HG03025 (cell line): Measurements from ENCODE around the gene NPHP1.
"Not testable (repeated sequence)": the region's sequence is repeated elsewhere in the genome, so short reads cannot be mapped to it uniquely, and the experiment has no call there.

Experiments
- ATAC-seq: cut with Tn5 transposase; IDR thresholded peaks from one replicate; pipeline ENCODE4 v1.9.1; 2021; ENCODE audit warnings: mild to moderate bottlenecking, moderate library complexity; ENCODE audit not compliant: unreplicated experiment, low FRiP score

NPHP1 gene

DNA sequence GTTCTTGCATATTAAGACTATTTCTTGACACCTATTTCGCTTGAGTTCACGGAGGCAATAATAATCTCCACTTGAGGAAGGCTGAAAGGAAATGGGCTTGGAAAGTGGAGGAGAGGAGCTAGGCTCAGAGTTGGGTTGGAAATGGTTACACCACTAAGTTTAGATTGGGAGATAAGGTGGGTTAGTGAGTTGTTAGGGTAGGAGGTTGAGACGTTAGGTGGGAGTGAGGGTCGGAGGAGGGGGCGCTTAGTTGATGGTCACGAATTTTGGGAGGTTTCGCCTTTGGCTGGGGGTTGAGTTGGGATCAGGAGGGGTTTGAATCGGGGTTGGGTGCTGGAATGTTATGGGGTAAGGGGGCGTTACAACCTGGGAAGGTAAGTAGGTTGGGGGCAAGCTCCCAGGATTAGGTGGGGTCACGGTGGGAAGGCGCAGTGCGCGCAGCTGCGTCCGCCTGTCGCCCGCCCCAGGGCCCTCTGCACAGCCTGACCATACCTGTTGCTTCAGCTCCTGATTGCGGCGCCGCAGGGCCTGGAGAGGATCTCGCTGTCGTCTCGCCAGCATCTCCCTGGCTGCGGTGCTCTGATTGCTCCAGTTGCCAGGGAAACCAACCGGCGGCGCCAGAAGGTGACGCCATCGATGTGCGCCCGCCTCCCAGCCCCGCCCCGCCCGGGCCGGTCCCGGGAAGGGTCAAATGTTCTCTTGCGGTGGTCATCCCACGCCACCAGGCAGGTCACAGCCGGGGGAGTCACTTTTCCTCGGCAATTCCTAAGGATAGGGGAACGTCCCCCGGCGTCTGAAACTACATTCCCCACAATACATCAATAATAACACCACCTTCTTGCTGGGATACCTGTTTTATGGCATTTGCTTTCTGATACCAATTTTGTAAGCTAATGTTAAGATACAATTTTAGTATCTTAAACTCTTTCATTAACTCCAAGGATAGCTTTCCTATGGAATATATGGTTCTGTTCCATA is at the start of gene NPHP1:
Gene NPHP1, minus strand, starts transcription at position 606 of the 978 bp plus-strand sequence. Its CDS starts 45 bp downstream, at position 561.
- peak; percentile 94 for ATAC-seq

DNA sequence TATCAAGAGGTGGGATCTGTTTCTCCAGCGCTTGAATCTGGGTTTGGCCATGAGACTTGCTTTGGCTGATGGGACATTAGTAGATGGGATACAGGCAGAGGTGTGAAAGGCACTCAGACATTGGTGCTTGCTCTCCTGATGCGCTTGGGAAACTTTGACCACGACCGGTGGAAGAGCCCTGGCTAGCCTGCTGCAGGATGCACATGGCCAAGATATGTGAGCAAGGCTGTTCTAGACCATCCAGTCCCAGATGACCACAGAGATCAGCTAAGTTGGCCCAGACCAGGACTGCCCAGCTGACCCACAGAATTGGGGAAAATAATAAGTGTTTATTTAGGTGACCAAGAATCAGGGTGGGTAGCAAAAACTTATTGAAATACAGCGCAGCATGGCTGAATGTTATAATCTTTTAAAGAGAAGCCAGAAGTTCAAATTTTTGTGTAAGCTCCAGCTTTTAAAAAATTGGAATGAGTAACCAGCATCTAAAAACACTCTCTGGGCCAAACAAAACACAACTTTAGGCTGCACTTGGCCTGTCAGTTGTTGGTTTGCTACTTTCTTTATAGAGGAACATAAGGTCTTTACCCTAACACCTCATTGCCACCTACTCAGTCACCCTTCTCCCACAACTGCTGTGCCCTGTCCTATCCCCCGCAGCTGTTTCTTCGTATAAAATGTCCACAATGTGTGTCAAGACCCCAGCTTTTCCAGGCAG is 43.4 kb upstream of the NPHP1 start:
- ATAC-seq = not testable (repeated sequence)

DNA sequence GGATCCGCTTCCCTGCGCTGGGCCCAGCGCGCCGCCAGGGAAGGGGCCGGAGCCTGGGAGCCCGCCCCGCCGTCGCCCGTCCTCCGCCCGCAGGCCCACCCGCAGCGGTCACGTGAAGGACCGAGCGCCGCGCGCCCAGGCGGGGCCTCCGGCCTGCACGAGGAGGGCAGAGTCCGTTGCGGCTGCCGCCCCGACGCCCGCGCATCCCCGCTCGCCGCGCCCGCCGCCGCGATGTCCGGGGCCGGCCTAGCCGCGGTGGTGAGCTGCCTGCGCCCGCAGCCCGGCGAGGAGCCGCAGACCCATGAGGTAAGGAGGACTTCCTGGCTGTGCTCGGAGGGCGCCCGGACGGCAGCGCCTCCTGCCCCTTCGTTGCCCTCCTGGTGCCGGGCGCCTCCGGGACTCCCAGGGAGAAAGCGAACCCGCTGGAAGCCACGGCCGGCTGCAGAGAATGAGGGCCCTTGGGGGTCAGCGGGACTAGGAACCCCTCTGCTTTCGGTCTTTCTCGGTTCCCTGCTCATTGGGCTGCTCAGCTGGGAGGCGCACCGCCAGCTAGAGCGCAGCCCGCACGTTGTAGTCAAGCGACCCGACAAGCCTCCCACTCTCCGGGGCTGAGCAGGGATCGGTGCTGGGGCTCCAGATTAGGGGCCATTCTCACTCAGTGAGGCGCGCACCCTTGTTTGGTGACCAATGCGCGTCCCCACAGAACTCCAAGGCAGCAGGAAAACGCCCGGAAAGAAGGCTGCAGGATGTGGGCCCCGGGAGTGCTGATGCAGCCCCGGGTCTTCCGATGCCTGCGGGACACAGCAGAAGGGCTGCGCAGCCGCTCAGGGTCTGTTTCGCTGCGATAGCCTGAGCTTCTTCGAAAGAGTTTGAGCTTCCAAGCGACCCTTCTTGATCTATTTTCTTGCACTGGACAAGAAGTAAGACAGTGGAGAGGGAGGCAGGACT is 40.9 kb upstream of the NPHP1 start:
- ATAC-seq = not testable (repeated sequence)

DNA sequence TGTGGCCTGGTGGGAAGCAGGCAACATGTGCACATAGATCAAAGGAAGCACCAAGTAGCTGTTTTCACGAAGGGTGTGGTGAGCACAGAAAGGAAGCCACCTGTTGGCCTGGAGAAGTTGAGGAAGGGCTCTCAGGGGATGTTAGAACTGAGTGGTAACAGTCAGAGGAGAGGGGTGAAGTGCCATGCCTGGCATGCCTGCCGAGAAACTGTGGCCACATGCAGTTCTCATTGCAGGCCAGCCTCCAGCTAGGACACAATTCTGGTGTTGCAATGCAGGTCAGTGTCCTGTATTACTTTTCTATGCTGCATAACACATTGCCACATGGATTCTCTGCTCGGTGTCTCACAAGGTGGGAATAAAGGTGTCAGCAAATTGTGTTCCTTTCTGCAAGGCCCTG is 38.5 kb upstream of the NPHP1 start:
- not testable (repeated sequence) for ATAC-seq

DNA sequence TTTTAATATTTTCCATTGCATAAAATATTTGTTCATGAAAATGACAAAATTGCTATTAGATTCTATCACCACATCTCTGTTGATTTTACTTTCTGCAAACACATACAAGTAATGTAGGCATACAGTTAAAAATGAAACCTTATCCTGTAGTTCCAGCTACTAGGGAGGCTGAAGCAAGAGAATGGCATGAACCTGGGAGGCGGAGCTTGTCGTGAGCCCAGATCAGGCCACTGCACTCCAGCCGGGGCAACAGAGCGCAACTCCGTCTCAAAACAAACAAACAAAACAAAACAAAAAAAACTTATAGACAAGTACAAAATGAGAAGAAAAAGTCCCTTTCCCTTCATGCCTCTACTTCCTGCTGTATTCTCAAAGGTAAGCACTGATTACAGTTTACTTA is 29.7 kb upstream of the NPHP1 start:
- ATAC-seq = not testable (repeated sequence)

DNA sequence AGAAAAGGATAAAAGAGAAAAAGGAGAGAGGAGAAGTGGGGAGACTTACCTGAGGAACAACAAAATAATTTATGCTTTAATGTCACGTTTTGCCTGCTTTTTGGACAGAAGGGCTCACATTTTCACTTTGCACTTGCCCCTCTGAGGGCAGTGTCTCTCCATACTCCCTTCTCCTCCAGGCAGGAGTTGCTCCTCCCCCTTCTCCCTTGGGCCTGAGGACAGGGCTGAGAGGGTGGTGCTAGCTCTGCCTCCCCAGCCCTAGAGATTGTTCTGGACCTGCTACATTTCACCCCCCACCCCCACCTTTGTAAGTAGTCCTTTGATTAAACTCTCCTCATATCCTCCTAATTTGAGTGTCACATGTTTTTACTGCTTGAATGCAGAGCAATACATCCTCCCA is 25.1 kb upstream of the NPHP1 start:
- ATAC-seq = not testable (repeated sequence)

DNA sequence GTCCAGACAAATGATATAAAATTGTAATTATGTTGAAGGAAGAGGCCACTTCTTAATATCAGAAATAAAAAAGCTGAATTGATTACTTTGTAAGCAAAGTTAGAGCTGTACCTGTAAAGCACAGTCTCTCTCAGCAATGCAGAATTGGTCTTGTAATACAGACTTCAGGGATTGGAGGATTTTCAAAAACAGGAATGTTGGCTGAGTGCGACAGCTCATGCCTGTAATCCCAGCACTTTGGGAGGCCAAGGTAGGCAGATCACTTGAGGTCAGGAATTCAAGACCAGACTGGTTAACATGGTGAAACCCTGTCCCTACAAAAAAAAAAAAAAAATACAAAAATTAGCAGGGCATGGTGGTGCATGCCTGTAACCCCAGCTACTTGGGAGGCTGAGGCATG is 17.8 kb upstream of the NPHP1 start:
- not testable (repeated sequence) for ATAC-seq

DNA sequence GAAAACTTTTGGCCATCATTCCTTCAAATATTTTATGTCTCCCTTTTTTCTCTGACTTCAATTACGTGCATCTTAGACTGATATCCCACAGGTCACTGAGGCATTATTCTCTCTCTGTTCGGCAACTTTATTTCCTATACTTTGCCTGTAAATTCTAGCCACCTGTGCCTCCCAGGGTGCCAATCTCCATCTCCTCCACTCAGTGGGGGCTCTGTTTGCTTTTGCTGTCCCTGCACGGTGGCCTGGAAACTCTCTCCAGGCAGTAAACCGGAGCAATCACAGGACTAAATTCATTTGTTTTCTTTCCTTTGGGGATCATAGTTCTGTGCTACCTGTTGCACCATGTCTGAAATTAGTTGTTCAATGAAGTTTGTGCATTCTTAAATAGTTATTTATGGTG is 17.1 kb upstream of the NPHP1 start:
- ATAC-seq = no peak

DNA sequence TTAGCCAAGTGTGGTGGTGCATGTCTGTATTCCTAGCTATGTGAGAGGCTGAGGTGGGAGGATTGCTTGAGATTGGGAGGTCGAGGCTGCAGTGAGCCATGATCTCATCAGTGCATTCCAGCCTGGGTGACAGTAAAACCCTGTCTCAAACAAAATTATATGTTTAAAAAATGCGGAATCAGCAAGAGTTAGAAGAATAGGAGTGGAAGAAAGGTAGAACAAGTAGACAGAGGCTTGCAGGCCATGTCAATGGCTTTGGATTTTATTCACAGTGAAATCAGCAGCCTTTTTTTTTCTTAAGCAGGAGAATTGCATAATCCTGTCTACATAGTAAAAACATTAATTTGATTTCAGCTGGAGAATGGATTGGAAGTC is 15.4 kb upstream of the NPHP1 start:
- no peak for ATAC-seq

DNA sequence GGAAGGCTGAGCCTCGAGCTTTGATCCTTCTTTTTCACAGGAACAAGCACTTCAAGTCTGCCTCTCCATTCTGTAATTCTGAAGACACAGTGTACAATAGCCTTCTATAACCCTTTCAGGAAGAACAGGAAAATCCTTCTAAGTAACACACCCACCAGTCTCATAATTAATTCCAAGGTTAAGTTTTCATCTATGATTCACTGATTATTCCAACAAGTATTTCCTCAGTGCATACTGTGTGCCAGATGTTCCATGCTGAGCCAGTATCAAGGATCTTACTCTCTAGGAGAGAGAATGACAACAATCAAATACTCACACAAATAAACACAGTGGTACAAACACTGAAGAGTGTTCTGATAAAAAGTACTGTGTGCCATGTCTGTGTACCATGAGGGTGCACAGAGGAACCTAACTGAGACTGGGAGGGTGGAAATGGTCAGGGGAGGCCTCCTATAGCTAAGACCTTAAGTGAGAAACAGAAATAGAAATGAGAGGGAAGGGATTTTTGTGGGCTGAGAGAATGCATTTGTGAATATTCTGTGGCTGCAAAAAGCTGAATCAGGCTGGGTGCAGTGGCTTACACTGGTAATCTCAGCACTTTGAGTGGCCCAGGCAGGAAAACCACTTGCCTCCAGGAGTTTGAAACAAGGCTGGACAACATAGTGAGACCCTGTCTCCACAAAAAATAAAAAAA is 14.8 kb upstream of the NPHP1 start:
- ATAC-seq = no peak

DNA sequence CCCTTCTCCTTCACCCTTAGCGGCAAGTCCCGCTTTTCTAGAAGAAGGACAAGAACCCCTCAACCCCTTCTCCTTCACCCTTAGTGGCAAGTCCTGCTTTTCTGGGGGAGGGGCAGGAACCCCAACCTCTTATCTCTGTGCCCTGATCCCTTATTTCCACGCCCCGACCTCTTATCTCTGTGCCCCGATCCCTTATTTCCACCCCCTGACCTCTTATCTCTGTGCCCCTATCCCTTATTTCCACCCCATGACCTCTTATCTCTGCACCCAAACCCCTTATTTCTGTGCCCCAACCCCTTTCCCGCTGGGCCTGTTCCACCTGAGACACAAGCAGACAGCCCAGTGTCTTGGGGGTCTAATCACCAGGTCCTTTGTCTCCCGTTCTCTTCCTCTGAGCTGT is 14.1 kb upstream of the NPHP1 start:
- not testable (repeated sequence) for ATAC-seq

DNA sequence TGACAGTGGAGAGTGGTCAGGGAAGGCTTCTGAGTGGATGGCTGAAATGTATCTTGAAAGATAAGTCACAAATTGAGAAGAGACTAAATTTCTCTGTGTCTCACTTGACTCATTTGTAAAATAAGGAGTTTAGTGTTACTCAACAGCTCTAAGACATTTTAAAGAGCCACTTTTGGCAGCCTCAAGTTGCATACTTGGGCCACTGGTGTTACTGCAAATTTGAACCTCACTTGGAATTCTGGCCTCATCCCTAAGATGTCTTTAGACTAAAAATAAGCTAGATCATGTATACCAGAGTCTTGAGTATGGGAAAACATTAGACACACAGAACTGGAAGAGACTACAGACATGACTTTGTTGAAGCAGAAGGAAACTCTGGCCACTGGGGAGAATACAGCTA is 12.0 kb upstream of the NPHP1 start:
- no peak for ATAC-seq

DNA sequence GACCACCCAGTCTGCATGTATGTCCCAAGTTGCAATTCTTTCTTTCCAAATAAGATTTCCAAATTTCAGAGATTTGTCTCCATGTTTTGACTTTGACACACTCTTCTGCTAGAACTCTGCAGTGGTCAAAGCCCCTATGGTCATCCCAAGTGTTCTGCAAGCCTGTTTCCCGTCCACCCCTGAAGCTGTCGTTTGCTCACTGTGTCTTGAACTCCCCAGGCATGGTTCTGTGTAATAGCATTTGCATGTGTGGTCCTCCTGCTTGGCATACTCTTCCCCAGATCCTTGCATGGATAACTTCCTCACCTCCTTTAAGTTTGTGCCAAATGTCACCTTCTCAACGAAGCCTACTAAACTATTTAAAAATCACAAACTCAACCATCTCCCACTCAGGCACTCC is 11.4 kb upstream of the NPHP1 start:
- ATAC-seq = no peak

DNA sequence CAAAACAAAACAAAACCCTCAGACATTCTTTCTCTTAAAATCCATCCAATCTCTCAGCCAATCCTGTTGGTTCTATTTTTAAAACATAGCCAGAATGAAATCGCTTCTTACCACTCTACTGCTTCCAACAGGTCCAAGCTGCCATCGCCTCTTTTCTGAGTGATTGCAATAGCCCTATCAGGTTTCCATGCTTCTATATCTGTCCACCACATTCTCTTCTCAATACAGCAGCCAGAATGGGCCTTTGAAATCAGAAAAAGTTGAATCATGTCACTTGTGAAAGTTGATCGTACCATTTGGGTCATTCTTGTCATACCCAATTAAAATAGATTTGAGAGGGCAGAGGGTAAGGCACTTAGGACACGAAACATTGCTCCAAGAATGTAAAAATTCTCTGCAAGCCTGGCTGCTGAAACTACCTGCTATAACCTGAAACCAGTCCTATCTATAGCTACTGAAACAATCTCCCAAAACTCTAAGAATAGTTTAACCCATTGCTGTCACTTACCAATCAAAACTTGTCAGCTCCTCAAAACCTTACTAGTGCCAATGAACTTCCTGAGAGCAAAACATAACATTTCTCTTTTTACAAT is 10.8 kb upstream of the NPHP1 start:
- no peak for ATAC-seq

DNA sequence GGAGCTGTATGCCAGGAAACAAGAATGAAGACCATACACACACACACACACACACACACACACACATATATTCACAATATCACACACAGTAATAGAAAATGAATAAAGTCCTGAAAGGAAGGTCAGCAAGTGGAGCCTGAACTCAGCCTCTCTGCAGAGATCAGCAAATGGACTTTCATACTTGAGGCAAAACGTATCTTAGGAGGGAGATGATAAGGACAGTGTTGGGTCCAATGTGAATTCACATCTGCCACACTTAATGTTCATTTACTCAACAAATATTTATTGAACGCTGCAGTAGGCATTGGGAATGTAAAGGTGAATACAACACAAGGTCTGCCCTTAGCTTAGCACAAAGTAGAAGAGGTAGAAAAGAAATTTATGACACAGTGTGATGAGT is 10.3 kb upstream of the NPHP1 start:
- no peak for ATAC-seq

DNA sequence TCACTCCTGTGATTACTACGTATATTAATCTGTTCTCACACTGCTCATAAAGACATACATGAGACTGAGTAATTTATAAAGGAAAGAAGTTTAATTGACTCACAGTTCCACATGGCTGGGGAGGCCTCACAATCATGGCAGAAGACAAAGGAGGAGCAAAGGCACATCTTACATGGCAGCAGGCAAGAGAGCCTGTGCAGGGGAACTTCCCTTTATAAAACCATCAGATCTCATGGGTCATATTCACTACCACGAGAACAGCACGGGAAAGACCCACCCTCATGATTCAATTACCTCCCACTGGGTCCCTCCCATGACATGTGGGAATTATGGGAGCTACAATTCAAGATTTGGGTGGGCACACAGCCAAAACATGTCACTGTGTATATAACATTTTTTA is 8.7 kb upstream of the NPHP1 start:
- not testable (repeated sequence) for ATAC-seq

DNA sequence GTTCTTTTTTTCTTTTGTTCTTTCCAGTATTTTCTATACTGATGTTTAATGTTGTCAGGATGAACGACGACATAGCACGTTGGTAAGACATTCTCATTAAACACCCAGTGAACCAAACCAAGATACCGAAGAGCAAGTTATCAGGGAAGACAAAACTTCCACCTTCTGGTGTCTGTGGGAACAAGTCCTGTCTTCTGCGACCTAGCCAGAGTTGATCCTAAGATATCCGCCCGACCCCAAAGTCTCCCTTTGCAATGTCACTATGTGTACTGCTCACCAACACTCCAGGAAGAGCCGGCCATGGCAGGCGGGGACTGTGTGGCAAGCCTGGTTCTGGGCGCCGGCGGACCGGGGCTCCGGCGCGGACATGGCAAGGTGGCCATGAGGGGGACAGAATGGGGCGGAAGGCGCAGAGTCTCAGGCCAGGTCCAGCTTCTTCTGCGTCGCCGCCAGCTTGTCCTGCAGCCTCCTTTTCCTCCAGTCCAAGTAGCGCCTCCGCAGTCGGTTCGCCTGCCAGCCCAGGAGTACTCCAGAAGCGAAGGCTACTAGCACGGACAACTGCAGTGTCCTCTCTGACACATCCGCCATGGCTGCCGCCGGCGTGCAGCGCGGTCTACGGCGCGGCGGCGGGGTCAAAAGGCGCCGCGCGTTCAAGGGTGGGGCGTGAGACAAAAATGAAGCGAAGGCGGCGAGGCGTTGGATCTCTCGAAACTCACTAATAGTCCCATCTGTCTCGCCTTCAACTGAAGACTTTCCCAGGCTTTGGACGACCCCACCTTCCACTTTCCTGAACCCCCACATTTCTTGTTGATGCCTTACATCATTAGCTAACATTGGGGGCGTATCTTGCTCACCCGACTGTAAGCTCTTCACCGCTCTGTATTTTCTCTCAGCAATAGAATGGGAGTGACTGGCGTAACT is 7.4 kb upstream of the NPHP1 start, which contains the start of gene MTLN:
Gene MTLN, minus strand, starts transcription at position 610 of the 921 bp plus-strand sequence. Its CDS starts 22 bp downstream, at position 588.
- ATAC-seq = peak; percentile 77
